Measurements from ENCODE around the gene ZFYVE28.

Gene ZFYVE28

DNA sequence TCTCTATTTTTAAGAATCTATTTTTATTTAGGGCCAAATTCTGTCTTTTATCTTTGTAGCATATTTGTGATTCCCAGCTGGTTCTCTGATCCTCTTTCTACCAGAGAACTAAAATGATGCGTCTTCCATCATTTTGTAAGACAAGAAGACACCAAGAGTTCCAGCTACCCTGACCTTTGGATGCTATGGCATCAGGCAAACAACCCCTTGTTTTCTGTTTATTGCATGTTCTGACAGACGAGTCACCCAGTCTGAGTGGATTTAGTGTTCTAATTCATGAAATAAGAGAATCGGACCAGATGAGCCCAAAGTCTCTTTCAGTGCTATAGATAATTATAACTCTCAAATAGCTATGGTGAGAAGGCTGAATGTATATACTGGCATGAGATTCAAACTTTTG, 69.7 kb downstream of the ZFYVE28 start:
- TF ChIP-seq FOXK2 (IDR thresholded peaks at IDR 0.05) (no peak), FOXM1 (IDR thresholded peaks at IDR 0.05; ENCODE audit: borderline replicate concordance) (no peak), SUZ12 (IDR thresholded peaks at IDR 0.05) (no peak), CTBP1 (IDR thresholded peaks at IDR 0.05; ENCODE audit: borderline replicate concordance) (no peak), ELF4 (IDR thresholded peaks at IDR 0.05) (no peak), LEF1 (IDR thresholded peaks at IDR 0.05; ENCODE audit: borderline replicate concordance) (no peak), HDGF (IDR thresholded peaks at IDR 0.05; ENCODE audit: borderline replicate concordance) (no peak), BHLHE40 (IDR thresholded peaks at IDR 0.05; ENCODE audit: borderline replicate concordance) (no peak), SP1 (IDR thresholded peaks at IDR 0.05) (no peak)
- TF ChIP-seq, protein P1, sequence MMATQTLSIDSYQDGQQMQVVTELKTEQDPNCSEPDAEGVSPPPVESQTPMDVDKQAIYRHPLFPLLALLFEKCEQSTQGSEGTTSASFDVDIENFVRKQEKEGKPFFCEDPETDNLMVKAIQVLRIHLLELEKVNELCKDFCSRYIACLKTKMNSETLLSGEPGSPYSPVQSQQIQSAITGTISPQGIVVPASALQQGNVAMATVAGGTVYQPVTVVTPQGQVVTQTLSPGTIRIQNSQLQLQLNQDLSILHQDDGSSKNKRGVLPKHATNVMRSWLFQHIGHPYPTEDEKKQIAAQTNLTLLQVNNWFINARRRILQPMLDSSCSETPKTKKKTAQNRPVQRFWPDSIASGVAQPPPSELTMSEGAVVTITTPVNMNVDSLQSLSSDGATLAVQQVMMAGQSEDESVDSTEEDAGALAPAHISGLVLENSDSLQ (IDR thresholded peaks at IDR 0.05) = no peak
- ChIA-PET POLR2A (no interaction called here), CTCF (interaction anchor here (0.6 kb wide), 1 partner anchor 64 kb away, joined by 3 read pairs; no protein-coding TSS in a partner anchor)
- DNase-seq (ENCODE audit: extremely low spot score) = no peak

DNA sequence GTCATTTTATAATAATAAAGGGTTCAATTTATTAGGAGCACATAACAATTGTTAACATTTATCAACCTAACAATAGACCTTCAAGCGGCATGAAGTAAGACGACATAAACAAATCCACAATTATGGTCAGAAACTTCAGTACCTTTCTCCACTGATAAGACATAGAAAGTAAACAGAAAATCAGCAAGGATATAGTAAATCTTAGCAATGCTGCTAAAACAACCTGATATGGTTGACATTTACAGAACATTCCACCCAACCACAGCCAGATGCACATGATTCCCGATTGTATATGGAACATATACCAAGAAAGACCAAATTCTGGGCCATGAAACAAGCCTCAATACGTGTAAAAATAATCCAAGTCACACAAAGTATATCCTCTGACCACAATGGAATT, 71.3 kb downstream of the ZFYVE28 start:
- TF ChIP-seq ZNF384 (IDR thresholded peaks at IDR 0.05) (no peak), BHLHE40 (IDR thresholded peaks at IDR 0.05; ENCODE audit: borderline replicate concordance) (no peak), FOXM1 (IDR thresholded peaks at IDR 0.05; ENCODE audit: borderline replicate concordance) (no peak), TARDBP (IDR thresholded peaks at IDR 0.05) (no peak), HDGF (IDR thresholded peaks at IDR 0.05; ENCODE audit: borderline replicate concordance) (no peak), SP1 (IDR thresholded peaks at IDR 0.05) (no peak), NFRKB (IDR thresholded peaks at IDR 0.05) (no peak)
- ChIA-PET POLR2A (no interaction called here), CTCF (no interaction called here)
- DNase-seq (ENCODE audit: extremely low spot score) = no peak

DNA sequence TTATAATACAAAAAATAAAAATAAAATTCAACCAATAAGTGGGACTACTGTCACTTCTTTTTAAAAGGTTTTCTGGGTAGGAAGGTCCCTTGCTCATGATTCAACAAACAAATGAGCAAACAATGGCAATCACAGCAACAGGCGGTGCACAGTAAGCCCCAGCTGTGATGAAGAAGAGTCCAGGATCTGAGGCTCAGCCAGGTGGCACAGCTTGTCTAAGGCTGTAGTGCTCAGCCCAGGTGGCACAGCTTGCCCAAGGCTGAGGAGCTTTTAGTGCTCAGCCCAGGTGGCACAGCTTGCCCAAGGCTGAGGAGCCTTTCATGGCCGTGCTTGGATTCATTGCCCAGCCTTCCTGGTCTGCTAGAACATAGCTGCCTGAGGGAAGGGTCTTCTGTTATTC, 75.0 kb downstream of the ZFYVE28 start:
- no peak for TF ChIP-seq LEF1 (IDR thresholded peaks at IDR 0.05; ENCODE audit: borderline replicate concordance)
- CTCF ChIA-PET = interaction anchor here (1.1 kb wide), 1 partner anchor 10 kb away, joined by 6 read pairs; no protein-coding TSS in a partner anchor
- DNase-seq (ENCODE audit: extremely low spot score) = no peak
- POLR2A ChIA-PET = no interaction called here

DNA sequence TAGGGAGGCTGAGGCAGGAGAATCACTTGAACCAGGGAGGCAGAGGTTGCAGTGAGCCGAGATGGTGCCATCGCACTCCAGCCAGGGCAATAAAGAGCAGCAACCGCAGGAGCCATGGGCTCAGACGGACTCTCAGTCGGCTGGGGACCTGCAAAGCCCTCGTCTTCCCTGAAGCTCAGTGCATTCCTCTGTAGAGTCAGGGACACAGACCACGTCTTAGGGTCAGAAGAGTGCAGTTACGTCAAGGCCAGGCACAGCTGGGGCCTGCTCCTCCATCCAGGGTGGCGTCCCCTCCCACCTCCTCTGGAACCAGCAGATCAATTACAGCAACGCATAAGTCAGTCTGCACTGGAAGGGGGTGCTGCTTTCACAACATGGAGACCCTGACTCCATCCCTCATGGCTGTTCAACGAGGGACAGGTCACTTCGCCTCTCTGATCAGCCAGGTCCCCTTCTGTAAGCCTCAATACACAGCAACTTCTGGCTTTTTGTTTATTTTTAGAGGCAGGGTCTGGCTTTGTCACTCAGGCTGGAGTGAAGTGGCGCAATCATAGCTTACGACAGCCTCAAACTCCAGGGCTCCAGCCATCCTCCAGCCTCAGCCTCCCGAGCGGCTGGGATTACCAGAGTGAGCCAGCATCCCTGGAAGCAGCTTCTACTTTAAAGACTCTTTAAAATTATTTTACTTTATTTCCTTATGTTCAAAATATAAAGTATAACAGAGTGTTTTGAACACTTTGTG, 76.4 kb downstream of the ZFYVE28 start:
- ChIA-PET POLR2A (no interaction called here), CTCF (no interaction called here)
- no peak for DNase-seq (ENCODE audit: extremely low spot score)
- no peak for TF ChIP-seq L3MBTL2 (conservative IDR thresholded peaks at IDR 0.05)
- TF ChIP-seq HDGF (IDR thresholded peaks at IDR 0.05; ENCODE audit: borderline replicate concordance) = no peak
- TF ChIP-seq, protein P1 (IDR thresholded peaks at IDR 0.05) = no peak
- no peak for TF ChIP-seq BHLHE40 (IDR thresholded peaks at IDR 0.05; ENCODE audit: borderline replicate concordance)
- no peak for TF ChIP-seq ELF4 (IDR thresholded peaks at IDR 0.05)
- no peak for TF ChIP-seq NFRKB (IDR thresholded peaks at IDR 0.05)
- TF ChIP-seq LEF1 (IDR thresholded peaks at IDR 0.05; ENCODE audit: borderline replicate concordance) = no peak

DNA sequence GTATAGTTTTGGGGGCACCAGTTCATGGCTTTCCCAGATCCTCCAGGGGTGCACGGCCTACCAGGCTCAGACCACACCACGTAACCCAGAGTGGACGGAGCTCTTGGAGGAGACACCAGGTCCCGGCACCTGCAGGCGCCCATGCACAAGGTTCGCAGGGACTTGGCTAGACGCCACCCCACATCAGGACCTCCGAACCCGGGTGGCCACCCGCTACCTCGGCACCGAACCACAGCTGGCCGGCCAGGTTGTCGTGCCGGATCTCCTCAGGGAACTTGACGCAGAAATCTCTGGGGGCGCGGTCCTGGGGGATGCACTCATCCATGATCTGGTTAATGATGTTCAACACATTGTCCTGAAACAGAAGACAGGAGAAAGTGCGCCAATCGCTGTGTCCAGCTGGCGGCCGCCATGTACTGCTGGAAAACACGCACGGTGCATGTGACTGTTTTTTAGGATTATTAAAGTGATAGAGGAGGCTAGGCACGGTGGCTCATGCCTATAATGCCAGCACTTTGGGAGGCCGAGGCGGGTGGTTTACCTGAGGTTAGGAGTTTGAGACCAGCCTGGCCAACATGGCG, 77.1 kb downstream of the ZFYVE28 start:
- POLR2A ChIA-PET = no interaction called here
- TF ChIP-seq SP1 (IDR thresholded peaks at IDR 0.05) (no peak), CTBP1 (IDR thresholded peaks at IDR 0.05; ENCODE audit: borderline replicate concordance) (no peak), FOXK2 (IDR thresholded peaks at IDR 0.05) (no peak), HDGF (IDR thresholded peaks at IDR 0.05; ENCODE audit: borderline replicate concordance) (no peak), TARDBP (IDR thresholded peaks at IDR 0.05) (no peak), ELF4 (IDR thresholded peaks at IDR 0.05) (no peak), L3MBTL2 (conservative IDR thresholded peaks at IDR 0.05) (no peak), ARNT (IDR thresholded peaks at IDR 0.05) (no peak), FOXM1 (IDR thresholded peaks at IDR 0.05; ENCODE audit: borderline replicate concordance) (no peak)
- TF ChIP-seq, protein P1 (IDR thresholded peaks at IDR 0.05) = no peak
- CTCF ChIA-PET = no interaction called here
- DNase-seq (ENCODE audit: extremely low spot score) = no peak

DNA sequence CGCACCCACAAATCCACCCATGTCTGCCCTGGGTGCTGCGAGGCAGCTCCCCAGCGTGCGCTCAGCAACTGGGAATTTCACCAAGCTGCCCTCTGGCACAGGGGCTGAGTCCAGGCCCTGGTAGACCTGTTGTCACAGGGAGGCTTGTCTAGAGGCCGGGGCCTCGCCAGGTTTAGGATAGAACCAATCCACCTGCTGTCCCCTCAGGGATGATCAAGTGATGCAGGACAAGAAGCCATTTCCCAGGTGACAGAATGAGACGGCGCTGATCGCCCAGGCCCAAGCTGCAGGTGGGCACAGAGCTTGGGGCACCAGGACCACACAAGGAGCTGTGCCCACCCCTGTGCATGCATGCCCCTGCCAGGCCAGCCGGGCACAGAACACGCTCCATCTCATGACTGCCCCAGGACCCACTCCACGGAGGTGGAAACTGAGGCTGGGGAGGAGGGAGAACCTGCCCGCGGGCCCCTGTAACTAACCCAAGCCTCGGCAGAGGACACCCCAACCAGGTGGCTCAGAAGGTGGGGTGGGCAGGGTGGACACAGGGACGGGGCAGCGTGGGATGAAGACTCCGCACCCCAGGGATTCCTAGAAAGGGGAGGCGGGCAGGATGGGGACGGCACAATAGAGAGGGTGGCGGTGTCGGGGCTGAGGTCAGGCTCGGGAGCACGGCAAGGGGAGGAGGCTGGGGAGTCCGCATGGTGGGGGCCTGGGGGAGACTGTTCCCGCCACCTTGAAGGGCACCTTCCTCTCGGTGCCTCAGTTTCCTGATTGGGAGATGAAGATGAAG, 78.0 kb downstream of the ZFYVE28 start:
- TF ChIP-seq FOXA1 (IDR thresholded peaks at IDR 0.05) = no peak
- no peak for TF ChIP-seq TARDBP (IDR thresholded peaks at IDR 0.05)
- no peak for TF ChIP-seq SP1 (IDR thresholded peaks at IDR 0.05)
- TF ChIP-seq CTBP1 (IDR thresholded peaks at IDR 0.05; ENCODE audit: borderline replicate concordance) = no peak
- TF ChIP-seq BHLHE40 (IDR thresholded peaks at IDR 0.05; ENCODE audit: borderline replicate concordance) = no peak
- TF ChIP-seq ARNT (IDR thresholded peaks at IDR 0.05) = no peak
- TF ChIP-seq ZNF384 (IDR thresholded peaks at IDR 0.05) = no peak
- no peak for TF ChIP-seq LEF1 (IDR thresholded peaks at IDR 0.05; ENCODE audit: borderline replicate concordance)
- TF ChIP-seq HDGF (IDR thresholded peaks at IDR 0.05; ENCODE audit: borderline replicate concordance) = no peak
- no peak for TF ChIP-seq L3MBTL2 (conservative IDR thresholded peaks at IDR 0.05)
- TF ChIP-seq FOXK2 (IDR thresholded peaks at IDR 0.05) = no peak
- TF ChIP-seq, protein P1 (IDR thresholded peaks at IDR 0.05) = no peak
- TF ChIP-seq ELF4 (IDR thresholded peaks at IDR 0.05) = no peak
- no peak for TF ChIP-seq NFRKB (IDR thresholded peaks at IDR 0.05)
- no peak for TF ChIP-seq FOXM1 (IDR thresholded peaks at IDR 0.05; ENCODE audit: borderline replicate concordance)
- TF ChIP-seq SUZ12 (IDR thresholded peaks at IDR 0.05) = no peak
- ChIA-PET POLR2A (no interaction called here), CTCF (no interaction called here)
- DNase-seq (ENCODE audit: extremely low spot score) = no peak

Data from HEK293T (cell line).